SK-N-MC (cell line): ENCODE results near the gene TTLL1.

Source experiments
- DNase-seq: peaks from one replicate; pipeline ENCODE4 v3.0.0-alpha.2; 2011; ENCODE audit warnings: low read depth, low spot score
- H3K27ac ChIP-seq: fragments of 200-600 bp; sonication (generic); 2 replicates; pipeline ENCODE4 v1.5.1; 2016; ENCODE audit warnings: mixed run types
- H3K36me3 ChIP-seq: fragments of 200-600 bp; sonication (generic); 2 replicates; pipeline ENCODE4 v1.6.1; 2017; ENCODE audit warnings: antibody characterized with exemption, low read length, mixed read lengths; ENCODE audit not compliant: insufficient read depth
- H3K4me3 ChIP-seq: fragments of 200-600 bp; sonication (generic); 2 replicates; pipeline ENCODE4 v1.5.1; 2016
- H3K9ac ChIP-seq: fragments of 200-600 bp; sonication (generic); 2 replicates; pipeline ENCODE4 v1.8.0; 2017; ENCODE audit warnings: mixed run types, mixed read lengths; ENCODE audit not compliant: insufficient read length
- H3K9me3 ChIP-seq: fragments of 200-600 bp; sonication (generic); 2 replicates; pipeline ENCODE4 v1.6.1; 2017; ENCODE audit warnings: low read depth, mild to moderate bottlenecking, antibody characterized with exemption, low read length, moderate library complexity, mixed read lengths
- EZH2 ChIP-seq: fragments of 200-600 bp; sonication (generic); IDR thresholded peaks from one replicate; pipeline ENCODE4 v1.6.1; 2017; ENCODE audit warnings: antibody characterized with exemption
- FOXP2 ChIP-seq: optimal IDR thresholded peaks from 2 replicates; pipeline ENCODE3; 2011; ENCODE audit warnings: mild to moderate bottlenecking, moderate library complexity; ENCODE audit not compliant: insufficient read depth; ENCODE audit errors: extremely low read length, control extremely low read depth
- POLR2AphosphoS5 ChIP-seq: IDR thresholded peaks from 2 replicates; pipeline ENCODE4 v1.6.1; 2012; ENCODE audit warnings: mild to moderate bottlenecking, low read depth, low read length, borderline replicate concordance

TTLL1 gene

DNA sequence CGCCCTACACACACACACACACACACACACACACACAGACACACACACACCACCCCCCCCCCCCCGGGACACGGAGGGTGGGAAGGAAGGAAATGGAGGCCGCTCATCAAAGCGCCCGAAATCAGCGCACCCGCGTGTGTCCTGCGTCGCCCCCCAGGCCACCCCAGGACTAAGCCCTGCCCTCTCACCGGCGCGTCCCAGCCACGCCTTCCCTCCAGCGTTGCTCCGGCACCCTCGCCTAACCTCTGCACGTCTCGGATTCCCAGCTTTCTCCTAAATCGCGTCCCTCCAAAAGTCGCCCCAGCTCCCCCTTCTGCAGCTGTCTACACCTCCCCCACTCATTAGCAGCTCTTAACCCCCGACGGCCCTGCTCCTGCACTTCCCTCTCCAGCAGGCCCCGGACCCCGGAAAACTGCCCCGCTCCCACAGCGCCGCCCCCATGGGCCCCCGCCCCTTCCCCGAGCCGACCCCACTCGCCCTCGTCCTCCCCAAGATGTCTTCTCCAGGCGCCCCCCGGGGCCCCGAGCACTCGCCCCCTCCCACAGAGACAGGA, 74.8 kb downstream of the TTLL1 start:
- Histone ChIP-seq H3K9me3 (no peaks in the 10 kb centered on the region), H3K36me3 (no peaks in the 10 kb centered on the region), H3K27ac (no peak overlapping the region), H3K9ac (peak overlapping the region; percentile 70), H3K4me3 (peak overlapping the region; percentile 96)
- TF ChIP-seq POLR2AphosphoS5, result no peak
- TF ChIP-seq FOXP2, result no peak
- TF ChIP-seq EZH2, result no peak
- DNase-seq, result no peak

DNA sequence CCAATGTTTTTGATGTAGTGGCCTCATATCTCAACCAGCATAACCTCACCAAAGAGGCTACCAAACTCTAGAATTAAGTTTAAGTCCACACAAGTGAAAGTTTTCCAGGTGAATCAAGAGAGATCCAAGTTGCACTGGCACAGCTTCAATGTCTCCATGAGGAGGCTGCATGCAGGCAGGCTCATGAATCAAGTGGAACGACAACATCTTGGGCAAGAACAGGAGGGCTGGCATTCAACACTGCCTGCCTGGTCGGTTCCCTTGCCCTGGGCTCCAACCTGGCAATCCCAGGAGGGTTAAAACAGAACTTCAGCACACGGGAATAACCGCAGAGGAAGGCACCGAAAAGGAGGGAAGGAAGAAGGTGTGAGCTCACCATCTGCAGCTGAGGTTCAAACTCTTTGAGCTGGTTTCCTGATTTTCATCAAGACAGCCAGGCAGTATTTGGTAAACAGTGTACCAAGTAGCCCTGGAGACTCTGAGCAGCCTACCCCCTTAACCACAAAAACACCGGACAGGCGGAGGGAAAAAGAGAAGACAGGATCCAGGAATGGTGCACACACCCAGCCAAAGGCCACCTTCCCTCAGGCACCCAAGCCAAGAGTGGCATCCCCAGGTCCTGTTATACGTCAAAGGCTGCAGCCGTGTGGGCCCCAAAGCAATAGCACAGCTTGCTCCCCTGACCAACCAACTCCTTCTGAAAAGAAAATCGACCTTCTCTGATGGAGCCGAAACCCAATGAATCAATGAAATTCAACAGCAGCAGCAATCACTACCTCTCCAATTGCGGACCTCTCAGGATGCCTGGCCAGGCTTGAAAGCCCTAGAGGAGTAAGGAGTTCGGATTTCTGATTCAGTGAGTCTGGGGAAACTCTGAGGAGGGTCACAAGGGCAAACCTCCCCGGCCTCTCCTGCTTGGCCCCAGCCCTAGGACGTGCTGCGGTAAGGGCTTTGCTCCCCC, 75.6 kb downstream of the TTLL1 start:
- H3K27ac ChIP-seq, result no peak overlapping the region
- H3K9ac ChIP-seq, result peak overlapping the region; percentile 24
- H3K36me3 ChIP-seq, result no peaks in the 10 kb centered on the region
- no peak for TF ChIP-seq FOXP2
- TF ChIP-seq EZH2, result no peak
- no peak for TF ChIP-seq POLR2AphosphoS5
- H3K4me3 ChIP-seq, result peak overlapping the region; percentile 96
- no peak for DNase-seq
- no peaks in the 10 kb centered on the region for H3K9me3 ChIP-seq

DNA sequence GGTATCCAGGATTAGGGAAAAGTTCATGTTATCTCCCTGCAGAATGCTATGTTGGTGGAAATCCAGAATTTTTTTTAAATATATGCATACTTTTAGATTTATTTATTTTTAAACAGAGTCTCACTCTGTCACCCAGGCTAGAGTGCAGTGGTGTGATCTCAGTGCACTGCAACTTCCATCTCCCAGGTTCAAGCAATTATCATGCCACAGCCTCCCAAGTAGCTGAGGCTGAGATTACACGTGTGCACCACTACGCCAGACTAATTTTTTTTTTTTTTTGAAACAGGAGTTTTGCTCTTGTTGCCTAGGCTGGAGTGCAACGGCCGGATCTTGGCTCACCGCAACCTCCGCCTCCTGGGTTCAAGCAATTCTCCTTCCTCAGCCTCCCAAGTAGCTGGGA, 76.8 kb downstream of the TTLL1 start:
- no peak for DNase-seq
- Histone ChIP-seq H3K36me3 (no peaks in the 10 kb centered on the region), H3K9me3 (no peaks in the 10 kb centered on the region), H3K4me3 (no peak overlapping the region), H3K9ac (no peak overlapping the region), H3K27ac (no peak overlapping the region)
- TF ChIP-seq POLR2AphosphoS5 (no peak), EZH2 (no peak), FOXP2 (no peak)

DNA sequence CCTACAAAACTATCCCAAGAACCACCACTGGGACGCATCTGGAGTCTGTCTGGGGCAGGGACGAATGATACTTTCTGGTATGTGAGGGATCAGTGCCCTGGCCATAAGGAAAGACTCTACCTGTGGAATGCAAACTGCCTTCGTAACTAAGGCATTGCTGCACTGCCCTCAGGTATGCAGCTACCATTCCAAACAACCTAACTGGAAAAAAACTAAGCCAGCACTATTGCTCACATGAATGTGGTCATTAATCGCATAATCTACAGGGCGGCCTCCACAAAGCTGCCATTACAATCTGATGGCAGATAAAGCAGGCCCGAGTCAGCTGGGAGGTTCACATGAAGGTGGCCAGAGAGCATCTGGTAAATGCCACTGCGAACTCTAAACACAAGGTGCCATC, 78.1 kb downstream of the TTLL1 start:
- DNase-seq, result no peak
- no peak overlapping the region for H3K9ac ChIP-seq
- TF ChIP-seq POLR2AphosphoS5, result no peak
- no peak for TF ChIP-seq EZH2
- TF ChIP-seq FOXP2, result no peak

DNA sequence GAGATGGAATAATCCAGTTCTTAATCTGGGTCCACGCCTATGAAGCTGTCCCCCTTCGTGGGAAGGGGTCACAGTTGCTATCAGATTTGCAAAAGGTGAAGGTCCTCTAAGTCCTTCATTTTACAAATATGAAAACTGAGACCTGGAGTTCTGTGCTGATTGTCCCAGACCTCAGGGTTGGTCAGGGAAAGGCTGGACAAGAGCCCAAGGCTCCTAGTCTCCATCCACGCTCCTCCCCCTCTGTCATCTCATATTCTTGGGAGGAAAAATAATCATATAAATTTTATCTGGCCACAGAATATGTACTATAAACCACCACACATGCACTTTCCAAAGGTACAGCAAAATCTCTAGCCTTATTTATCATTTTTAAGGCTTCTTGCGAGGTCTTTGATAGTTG, 79.7 kb downstream of the TTLL1 start:
- DNase-seq, result no peak
- Histone ChIP-seq H3K27ac (no peak overlapping the region), H3K4me3 (no peak overlapping the region), H3K36me3 (no peaks in the 10 kb centered on the region), H3K9me3 (no peaks in the 10 kb centered on the region), H3K9ac (no peak overlapping the region)
- TF ChIP-seq EZH2, result no peak
- no peak for TF ChIP-seq FOXP2
- no peak for TF ChIP-seq POLR2AphosphoS5

More for the DNA sequence above, 78.1 kb downstream of the TTLL1 start:
- Histone ChIP-seq H3K36me3 (no peaks in the 10 kb centered on the region), H3K9me3 (no peaks in the 10 kb centered on the region), H3K4me3 (no peak overlapping the region), H3K27ac (no peak overlapping the region)

DNA sequence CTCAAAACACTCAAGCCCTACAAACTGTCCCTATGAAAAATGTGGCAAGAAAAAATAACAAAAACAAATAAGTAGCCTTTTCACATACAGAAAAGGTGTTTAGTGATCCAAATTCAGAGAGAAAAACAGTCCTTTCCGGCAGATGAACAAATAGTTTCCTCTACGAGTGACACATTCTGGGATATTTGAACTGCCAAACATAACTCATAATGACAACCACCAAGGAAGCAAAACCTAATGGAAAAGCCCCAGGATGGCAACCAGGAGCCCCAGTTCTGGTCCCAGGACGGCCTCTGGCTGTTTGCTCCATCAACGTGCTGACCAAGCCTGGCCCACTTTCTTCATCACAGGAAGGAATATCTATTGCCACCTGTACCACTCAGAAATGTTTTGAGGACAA, 80.3 kb downstream of the TTLL1 start:
- no peaks in the 10 kb centered on the region for H3K9me3 ChIP-seq
- H3K36me3 ChIP-seq, result no peaks in the 10 kb centered on the region
- no peak for DNase-seq
- no peak overlapping the region for H3K9ac ChIP-seq
- H3K4me3 ChIP-seq, result no peak overlapping the region
- no peak for TF ChIP-seq POLR2AphosphoS5
- TF ChIP-seq EZH2, result no peak
- TF ChIP-seq FOXP2, result no peak
- H3K27ac ChIP-seq, result no peak overlapping the region

DNA sequence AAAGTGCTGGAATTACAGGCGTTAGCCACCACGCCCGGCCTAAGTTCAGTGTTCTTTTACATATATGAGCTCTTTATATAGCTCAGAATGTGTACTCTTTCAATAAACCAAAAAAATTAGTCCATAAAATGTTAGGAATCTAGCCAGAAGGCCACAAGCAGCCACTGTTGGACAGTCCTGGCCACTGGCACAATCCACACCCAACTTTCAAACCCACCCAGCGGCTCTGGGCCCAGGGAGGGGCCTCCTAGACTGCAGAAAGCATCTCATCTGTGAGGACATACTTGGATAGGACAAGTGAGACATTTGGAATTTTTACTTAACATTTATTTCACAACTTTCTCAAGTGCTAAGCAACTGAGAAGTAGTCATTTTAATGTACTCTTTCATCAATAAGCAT, 80.7 kb downstream of the TTLL1 start:
- H3K4me3 ChIP-seq, result no peak overlapping the region
- H3K9me3 ChIP-seq, result no peaks in the 10 kb centered on the region
- no peak overlapping the region for H3K9ac ChIP-seq
- H3K36me3 ChIP-seq, result no peaks in the 10 kb centered on the region
- no peak overlapping the region for H3K27ac ChIP-seq
- DNase-seq, result no peak
- no peak for TF ChIP-seq FOXP2
- no peak for TF ChIP-seq POLR2AphosphoS5
- no peak for TF ChIP-seq EZH2

DNA sequence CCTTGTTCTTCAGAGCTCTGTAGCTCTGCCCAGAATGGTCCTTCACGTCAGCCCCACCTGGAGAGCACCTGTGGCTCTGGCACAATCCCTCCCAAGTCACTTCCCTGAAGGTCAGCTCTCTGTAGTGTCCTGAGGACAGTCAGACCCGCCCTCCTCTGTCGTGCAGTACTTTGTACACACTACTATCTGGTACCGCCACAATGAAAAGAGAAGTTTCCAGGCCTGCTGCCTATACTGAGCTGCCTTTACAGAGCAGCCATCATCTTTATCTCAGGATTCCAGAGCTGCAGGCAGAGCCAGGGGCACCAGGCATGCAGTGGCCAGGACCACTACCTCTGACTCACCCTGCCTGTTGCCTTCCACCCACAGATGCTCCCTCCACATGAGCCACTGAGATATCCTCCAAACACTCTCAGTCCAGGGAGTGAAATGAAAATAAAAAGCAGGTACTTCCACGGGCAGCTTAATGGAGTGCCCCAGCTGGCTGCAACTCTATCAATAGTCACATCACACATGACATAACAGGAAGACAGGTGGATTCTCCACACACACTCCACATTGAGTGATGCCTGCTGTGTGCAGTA, 81.6 kb downstream of the TTLL1 start:
- no peak for DNase-seq
- Histone ChIP-seq H3K4me3 (no peak overlapping the region), H3K9ac (no peak overlapping the region), H3K27ac (no peak overlapping the region), H3K9me3 (no peaks in the 10 kb centered on the region), H3K36me3 (no peaks in the 10 kb centered on the region)
- TF ChIP-seq EZH2, result no peak
- no peak for TF ChIP-seq FOXP2
- TF ChIP-seq POLR2AphosphoS5, result no peak

DNA sequence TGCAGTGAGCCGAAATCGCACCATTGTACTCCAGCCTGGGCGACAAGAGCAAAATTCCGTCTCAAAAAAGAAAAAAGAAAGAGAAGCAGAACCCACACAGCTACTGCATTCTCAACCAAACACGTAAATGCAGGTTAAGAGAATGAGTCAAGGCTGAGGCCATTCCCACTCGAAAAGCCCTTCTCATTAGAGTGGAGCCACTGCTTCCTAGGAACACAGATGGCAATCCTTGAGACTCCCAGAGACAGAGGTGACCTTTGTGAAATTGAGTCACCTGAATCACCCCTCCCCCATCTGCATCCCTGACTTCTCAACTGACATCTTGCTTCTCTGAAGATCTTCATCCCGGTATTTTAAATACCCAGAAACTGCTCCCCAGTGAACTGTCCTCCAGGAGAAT, 82.4 kb downstream of the TTLL1 start:
- no peak overlapping the region for H3K27ac ChIP-seq
- TF ChIP-seq EZH2 (no peak), FOXP2 (no peak), POLR2AphosphoS5 (no peak)
- no peak for DNase-seq
- H3K9ac ChIP-seq, result no peak overlapping the region
- H3K9me3 ChIP-seq, result no peaks in the 10 kb centered on the region
- H3K4me3 ChIP-seq, result no peak overlapping the region
- no peaks in the 10 kb centered on the region for H3K36me3 ChIP-seq
